ENCODE measurements around the gene CUZD1.
"Not testable (repeated sequence)": the region's sequence is repeated elsewhere in the genome, so short reads cannot be mapped to it uniquely, and the experiment has no call there.

The CUZD1 gene

DNA sequence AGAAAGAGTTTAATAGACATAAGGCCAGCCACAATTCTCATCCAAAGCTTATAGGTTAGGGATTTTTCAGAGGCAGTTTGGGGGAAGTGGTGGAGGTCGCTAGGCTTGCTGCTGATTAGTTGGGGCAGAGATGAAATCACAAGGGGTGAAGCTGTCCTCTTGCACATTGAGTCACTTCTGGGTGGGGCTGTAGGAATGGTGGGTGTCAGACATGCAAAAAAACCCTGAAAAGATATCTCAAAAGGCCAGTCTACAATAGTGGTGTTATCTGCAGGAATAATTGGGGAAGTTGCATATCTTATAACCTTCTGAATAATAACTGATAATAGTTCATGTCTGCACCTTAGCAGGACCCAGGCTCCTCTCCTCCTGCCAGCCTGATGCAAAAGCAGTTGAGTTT lies 31.6 kb upstream of the CUZD1 start:
- TF ChIP-seq, protein P1, sequence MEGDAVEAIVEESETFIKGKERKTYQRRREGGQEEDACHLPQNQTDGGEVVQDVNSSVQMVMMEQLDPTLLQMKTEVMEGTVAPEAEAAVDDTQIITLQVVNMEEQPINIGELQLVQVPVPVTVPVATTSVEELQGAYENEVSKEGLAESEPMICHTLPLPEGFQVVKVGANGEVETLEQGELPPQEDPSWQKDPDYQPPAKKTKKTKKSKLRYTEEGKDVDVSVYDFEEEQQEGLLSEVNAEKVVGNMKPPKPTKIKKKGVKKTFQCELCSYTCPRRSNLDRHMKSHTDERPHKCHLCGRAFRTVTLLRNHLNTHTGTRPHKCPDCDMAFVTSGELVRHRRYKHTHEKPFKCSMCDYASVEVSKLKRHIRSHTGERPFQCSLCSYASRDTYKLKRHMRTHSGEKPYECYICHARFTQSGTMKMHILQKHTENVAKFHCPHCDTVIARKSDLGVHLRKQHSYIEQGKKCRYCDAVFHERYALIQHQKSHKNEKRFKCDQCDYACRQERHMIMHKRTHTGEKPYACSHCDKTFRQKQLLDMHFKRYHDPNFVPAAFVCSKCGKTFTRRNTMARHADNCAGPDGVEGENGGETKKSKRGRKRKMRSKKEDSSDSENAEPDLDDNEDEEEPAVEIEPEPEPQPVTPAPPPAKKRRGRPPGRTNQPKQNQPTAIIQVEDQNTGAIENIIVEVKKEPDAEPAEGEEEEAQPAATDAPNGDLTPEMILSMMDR (IDR thresholded peaks at IDR 0.05; ENCODE audit: low read depth, low read length) = no peak
- H3K4me3 ChIP-seq (ENCODE audit: low read depth, low read length) = no peak overlapping the region

DNA sequence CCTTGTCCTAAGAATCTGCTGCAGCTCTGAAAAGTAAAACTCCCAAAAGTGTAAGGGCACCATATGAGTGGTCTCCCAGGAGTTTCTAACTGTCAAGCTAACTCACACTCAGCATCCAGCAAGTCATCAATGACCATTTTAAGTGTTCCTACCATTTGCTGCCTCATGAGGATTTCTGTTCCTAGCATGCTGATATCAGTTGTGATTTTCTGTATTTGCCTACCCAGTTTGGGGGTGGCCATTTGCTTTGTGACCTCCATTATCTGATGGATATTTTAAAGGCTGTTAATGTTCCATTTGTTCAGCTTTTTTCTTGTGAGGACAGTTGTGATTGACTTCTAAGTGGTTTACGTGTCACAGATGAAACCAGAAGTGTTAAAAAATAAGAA lies 30.8 kb upstream of the CUZD1 start:
- H3K4me3 ChIP-seq (ENCODE audit: low read depth, low read length) = no peak overlapping the region
- TF ChIP-seq, protein P1 (IDR thresholded peaks at IDR 0.05; ENCODE audit: low read depth, low read length) = no peak

DNA sequence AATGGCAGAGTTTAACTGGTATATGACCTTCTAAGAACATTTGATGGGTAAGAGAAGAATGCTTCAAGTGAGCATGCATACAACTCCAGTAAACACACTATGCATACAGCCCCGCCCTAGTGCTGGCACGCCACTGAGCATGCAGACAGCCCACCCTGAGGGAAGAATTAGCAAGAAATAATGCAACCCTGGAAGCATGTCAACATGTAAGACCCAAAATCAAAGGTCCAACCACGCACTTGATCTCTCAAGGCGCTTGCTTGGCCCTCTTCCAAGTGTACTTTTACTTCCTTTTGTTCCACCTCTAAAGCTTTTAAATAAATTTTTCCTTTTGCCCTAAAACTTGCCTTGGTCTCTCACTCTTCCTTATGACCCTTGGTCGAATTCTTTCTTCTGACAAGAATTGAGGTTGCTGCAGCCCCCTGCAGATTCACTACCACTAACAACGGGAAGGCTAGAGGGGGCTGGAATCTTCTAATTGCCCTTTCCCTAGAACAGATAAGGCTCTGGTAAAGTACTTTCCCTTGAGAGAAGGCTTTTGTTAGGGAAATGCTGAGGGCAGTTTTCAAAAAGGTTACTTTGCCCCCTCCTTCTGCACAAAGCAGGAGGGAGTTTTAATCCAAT lies 30.3 kb upstream of the CUZD1 start:
- TF ChIP-seq, protein P1 (IDR thresholded peaks at IDR 0.05; ENCODE audit: low read depth, low read length) = no peak
- no peak overlapping the region for H3K4me3 ChIP-seq (ENCODE audit: low read depth, low read length)

DNA sequence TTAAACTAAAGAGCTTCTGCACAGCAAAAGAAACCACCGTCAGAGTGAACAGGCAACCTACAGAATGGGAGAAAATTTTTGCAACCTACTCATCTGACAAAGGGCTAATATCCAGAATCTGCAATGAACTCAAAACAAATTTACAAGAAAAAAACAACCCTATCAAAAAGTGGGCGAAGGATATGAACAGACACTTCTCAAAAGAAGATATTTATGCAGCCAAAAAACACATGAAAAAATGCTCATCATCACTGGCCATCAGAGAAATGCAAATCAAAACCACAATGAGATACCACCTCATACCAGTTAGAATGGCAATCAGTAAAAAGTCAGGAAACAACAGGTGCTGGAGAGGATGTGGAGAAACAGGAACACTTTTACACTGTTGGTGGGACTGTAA lies 26.3 kb upstream of the CUZD1 start:
- not testable (repeated sequence) for H3K4me3 ChIP-seq (ENCODE audit: low read depth, low read length)

DNA sequence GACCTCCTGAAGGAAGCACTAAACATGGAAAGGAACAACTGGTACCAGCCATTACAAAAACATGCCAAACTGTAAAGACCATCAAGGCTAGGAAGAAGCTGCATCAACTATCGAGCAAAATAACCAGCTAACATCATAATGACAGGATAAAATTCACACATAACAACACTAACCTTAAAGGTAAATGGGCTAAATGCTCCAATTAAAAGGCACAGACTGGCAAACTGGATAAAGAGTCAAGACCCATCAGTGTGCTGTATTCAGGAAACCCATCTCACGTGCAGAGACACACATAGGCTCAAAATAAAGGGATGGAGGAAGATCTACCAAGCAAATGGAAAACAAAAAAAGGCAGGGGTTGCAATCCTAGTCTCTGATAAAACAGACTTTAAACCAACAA lies 23.1 kb upstream of the CUZD1 start:
- H3K4me3 ChIP-seq (ENCODE audit: low read depth, low read length) = not testable (repeated sequence)

DNA sequence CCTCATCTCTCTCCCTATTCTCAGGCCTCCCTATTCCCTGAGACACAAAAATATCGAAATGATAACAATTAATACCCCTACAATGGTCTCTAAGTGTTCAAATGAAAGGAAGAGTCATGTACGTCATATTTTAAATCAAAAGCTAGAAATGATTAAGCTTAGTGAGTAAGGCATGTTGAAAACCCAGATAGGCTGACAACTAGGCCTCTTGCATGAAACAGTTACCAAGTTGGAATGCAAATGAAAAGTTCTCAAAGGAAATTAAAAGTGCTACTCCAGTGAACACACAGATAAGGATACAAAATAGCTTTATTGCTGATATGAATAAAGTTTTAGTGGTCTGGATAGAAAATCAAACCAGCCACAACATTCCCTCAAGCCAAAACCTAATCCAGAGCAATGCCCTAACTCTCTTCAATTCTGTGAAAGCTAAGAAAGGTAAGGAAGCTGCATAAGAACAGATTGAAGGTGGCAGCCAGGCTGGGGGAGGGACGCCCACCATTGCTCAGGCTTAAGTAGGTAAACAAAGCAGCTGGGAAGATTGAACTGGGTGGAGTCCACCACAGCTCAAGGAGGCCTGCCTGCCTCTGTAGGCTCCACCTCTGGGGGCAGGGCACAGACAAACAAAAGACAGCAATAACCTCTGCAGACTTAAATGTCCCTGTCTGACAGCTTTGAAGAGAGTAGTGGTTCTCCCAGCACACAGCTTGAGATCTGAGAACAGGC lies 21.3 kb upstream of the CUZD1 start:
- not testable (repeated sequence) for H3K4me3 ChIP-seq (ENCODE audit: low read depth, low read length)

DNA sequence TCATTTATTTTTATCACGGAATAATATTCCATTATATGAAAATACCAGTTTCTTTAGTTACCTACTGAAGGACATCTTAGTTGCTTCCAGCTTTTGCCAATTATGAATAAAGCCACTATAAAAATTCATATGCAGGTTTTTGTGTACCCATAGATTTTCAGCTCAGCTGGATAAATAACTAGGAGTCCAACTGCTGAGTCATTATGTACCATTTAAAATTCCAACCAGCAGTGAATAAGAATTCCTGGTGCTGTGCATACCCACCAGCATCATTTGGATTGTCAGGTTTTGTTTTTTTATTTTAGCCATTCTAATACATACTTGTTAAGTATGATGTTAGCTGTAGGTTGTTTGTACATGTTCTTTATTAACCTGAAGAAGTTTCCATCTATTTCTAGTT lies 19.2 kb upstream of the CUZD1 start:
- TF ChIP-seq, protein P1 (IDR thresholded peaks at IDR 0.05; ENCODE audit: low read depth, low read length) = no peak
- no peak overlapping the region for H3K4me3 ChIP-seq (ENCODE audit: low read depth, low read length)

DNA sequence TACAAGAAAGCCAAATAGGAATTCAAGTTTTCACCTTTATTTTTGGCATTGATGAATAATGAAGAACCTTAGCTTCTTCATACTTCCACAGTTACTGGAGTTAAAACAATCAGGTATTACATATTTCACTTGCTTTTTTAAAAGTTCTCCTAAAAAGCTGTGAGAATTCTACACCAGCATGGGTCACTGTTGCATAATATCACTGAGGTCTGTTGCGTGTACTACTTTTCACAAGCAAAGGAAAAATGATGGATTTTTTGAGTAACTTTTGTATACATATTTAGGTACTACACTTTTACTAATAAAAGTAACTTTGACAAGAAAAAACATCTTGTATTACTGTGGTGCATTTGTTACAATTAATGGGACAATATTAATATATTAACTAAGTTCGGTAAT lies 18.5 kb upstream of the CUZD1 start:
- no peak overlapping the region for H3K4me3 ChIP-seq (ENCODE audit: low read depth, low read length)
- TF ChIP-seq, protein P1 (IDR thresholded peaks at IDR 0.05; ENCODE audit: low read depth, low read length) = no peak

All from WI38 (cell line).